ENCODE measurements around the gene DRGX. TPM values are rescaled to one million over a fixed set of nuclear protein-coding genes. Genes with fewer than 3 reads are reported as not detected.

DRGX gene
- total RNA-seq, 1 donor from 2014 or later, result not detected

DNA sequence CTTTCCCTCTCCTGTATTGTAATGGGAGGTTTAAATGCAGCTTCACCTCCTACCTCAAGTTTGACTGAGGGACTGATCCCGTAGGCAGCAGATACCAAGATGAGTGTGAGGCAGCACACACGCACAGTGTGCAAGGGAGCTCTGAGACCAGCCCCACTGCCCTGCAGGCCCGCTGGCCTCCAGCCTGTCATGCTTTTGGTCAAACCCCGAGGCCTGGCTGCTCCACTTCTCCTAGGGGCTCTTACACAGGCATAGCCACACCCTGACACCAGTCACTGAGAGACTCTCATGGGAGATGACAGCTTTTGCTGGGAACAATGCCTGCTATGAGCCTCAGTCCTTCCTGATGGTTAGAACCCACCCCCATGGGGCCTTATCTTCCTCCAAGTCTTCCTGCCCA lies 27.6 kb downstream of the DRGX start:
- H3K27me3 Mint-ChIP-seq (ENCODE audit: unreplicated experiment), result peaks cover 10% of the 10 kb centered on the region
- no peaks in the 10 kb centered on the region for H3K9me3 Mint-ChIP-seq (ENCODE audit: unreplicated experiment)
- peak; percentile 66 for DNase-seq (ENCODE audit: extremely low spot score, unreplicated experiment)
- no peak overlapping the region for H3K4me3 Mint-ChIP-seq (ENCODE audit: unreplicated experiment)
- TF ChIP-seq, protein P1, sequence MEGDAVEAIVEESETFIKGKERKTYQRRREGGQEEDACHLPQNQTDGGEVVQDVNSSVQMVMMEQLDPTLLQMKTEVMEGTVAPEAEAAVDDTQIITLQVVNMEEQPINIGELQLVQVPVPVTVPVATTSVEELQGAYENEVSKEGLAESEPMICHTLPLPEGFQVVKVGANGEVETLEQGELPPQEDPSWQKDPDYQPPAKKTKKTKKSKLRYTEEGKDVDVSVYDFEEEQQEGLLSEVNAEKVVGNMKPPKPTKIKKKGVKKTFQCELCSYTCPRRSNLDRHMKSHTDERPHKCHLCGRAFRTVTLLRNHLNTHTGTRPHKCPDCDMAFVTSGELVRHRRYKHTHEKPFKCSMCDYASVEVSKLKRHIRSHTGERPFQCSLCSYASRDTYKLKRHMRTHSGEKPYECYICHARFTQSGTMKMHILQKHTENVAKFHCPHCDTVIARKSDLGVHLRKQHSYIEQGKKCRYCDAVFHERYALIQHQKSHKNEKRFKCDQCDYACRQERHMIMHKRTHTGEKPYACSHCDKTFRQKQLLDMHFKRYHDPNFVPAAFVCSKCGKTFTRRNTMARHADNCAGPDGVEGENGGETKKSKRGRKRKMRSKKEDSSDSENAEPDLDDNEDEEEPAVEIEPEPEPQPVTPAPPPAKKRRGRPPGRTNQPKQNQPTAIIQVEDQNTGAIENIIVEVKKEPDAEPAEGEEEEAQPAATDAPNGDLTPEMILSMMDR (IDR thresholded peaks at IDR 0.05), result no peak
- peaks cover 15% of the 10 kb centered on the region for H3K4me1 Mint-ChIP-seq (ENCODE audit: unreplicated experiment)
- H3K36me3 Mint-ChIP-seq (ENCODE audit: unreplicated experiment), result no peaks in the 10 kb centered on the region
- H3K27ac Mint-ChIP-seq (ENCODE audit: unreplicated experiment), result no peak overlapping the region

DNA sequence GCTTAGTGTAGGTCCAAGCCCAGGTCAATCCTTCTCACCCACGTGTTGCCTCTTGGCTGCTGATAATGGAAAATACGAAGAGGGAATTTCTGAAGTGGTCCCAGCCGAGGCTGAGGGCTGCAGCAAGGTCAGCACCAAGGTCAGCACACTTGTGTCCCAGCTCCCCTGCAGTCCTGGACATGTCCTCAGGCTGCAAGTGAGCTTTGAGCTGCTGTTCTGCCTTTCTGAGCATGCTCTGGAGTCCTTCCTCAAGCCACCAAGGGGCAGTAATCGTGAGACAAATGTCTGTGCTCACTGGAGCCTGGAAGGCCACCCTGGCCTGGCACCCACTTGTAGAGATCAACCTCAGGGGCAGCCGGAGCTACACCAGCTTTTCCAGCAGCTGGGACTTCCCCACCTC lies 28.3 kb downstream of the DRGX start:
- H3K4me1 Mint-ChIP-seq (ENCODE audit: unreplicated experiment), result peaks cover 15% of the 10 kb centered on the region
- H3K27me3 Mint-ChIP-seq (ENCODE audit: unreplicated experiment), result peaks cover 5% of the 10 kb centered on the region
- H3K27ac Mint-ChIP-seq (ENCODE audit: unreplicated experiment), result no peak overlapping the region
- no peaks in the 10 kb centered on the region for H3K9me3 Mint-ChIP-seq (ENCODE audit: unreplicated experiment)
- peak; percentile 67 for DNase-seq (ENCODE audit: extremely low spot score, unreplicated experiment)
- H3K4me3 Mint-ChIP-seq (ENCODE audit: unreplicated experiment), result no peak overlapping the region
- TF ChIP-seq, protein P1 (IDR thresholded peaks at IDR 0.05), result no peak
- H3K36me3 Mint-ChIP-seq (ENCODE audit: unreplicated experiment), result no peaks in the 10 kb centered on the region

GRCh38 chr10:49366460-49366859 lies 29.4 kb downstream of the DRGX start:
- H3K4me3 Mint-ChIP-seq (ENCODE audit: unreplicated experiment), result no peak overlapping the region
- peak; percentile 38 for DNase-seq (ENCODE audit: extremely low spot score, unreplicated experiment)
- H3K4me1 Mint-ChIP-seq (ENCODE audit: unreplicated experiment), result peaks cover 15% of the 10 kb centered on the region
- TF ChIP-seq, protein P1 (IDR thresholded peaks at IDR 0.05), result no peak
- H3K36me3 Mint-ChIP-seq (ENCODE audit: unreplicated experiment), result no peaks in the 10 kb centered on the region
- no peaks in the 10 kb centered on the region for H3K9me3 Mint-ChIP-seq (ENCODE audit: unreplicated experiment)
- H3K27ac Mint-ChIP-seq (ENCODE audit: unreplicated experiment), result no peak overlapping the region
- no peaks in the 10 kb centered on the region for H3K27me3 Mint-ChIP-seq (ENCODE audit: unreplicated experiment)

- TF ChIP-seq, protein P1 (IDR thresholded peaks at IDR 0.05), result no peak
- Mint-ChIP-seq H3K27me3 (ENCODE audit: unreplicated experiment) (no peaks in the 10 kb centered on the region), H3K4me3 (ENCODE audit: unreplicated experiment) (no peak overlapping the region), H3K27ac (ENCODE audit: unreplicated experiment) (no peak overlapping the region), H3K9me3 (ENCODE audit: unreplicated experiment) (no peaks in the 10 kb centered on the region), H3K36me3 (ENCODE audit: unreplicated experiment) (no peaks in the 10 kb centered on the region), H3K4me1 (ENCODE audit: unreplicated experiment) (peaks cover 17% of the 10 kb centered on the region)
- peak; percentile 81 for DNase-seq (ENCODE audit: extremely low spot score, unreplicated experiment)
Measured at GRCh38 chr10:49365675-49366415, 30.0 kb downstream of the DRGX start.

- no peak overlapping the region for H3K27ac Mint-ChIP-seq (ENCODE audit: unreplicated experiment)
- no peak for DNase-seq (ENCODE audit: extremely low spot score, unreplicated experiment)
- no peak overlapping the region for H3K4me3 Mint-ChIP-seq (ENCODE audit: unreplicated experiment)
- H3K27me3 Mint-ChIP-seq (ENCODE audit: unreplicated experiment), result no peaks in the 10 kb centered on the region
- H3K9me3 Mint-ChIP-seq (ENCODE audit: unreplicated experiment), result no peaks in the 10 kb centered on the region
- no peaks in the 10 kb centered on the region for H3K36me3 Mint-ChIP-seq (ENCODE audit: unreplicated experiment)
- H3K4me1 Mint-ChIP-seq (ENCODE audit: unreplicated experiment), result peaks cover 18% of the 10 kb centered on the region
- TF ChIP-seq, protein P1 (IDR thresholded peaks at IDR 0.05), result no peak
Measured at GRCh38 chr10:49365275-49365674, 30.6 kb downstream of the DRGX start.
